ENCODE data around the gene ATL3. TPM values are rescaled to one million over a fixed set of nuclear protein-coding genes. Genes with fewer than 3 reads are reported as not detected.
"Not testable (repeated sequence)": the region's sequence is repeated elsewhere in the genome, so short reads cannot be mapped to it uniquely, and the experiment has no call there.

Gene ATL3
- total RNA-seq, 1 donor from 2014 or later: 39.5 TPM

- H3K27me3 Mint-ChIP-seq; H3K27ac Mint-ChIP-seq; intact Hi-C loops (cut with micrococcal nuclease); H3K4me3 Mint-ChIP-seq; DNase-seq: not testable (repeated sequence)
- peaks cover 28% of the 10 kb centered on the region for H3K4me1 Mint-ChIP-seq
- H3K9me3 Mint-ChIP-seq: peaks cover 23% of the 10 kb centered on the region
- H3K36me3 Mint-ChIP-seq (ENCODE audit: low read depth): peaks cover 15% of the 10 kb centered on the region
Measured at GRCh38 chr11:63578882-63579281, 92.3 kb downstream of the ATL3 start.

GRCh38 chr11:63574856-63575602 is 96.1 kb downstream of the ATL3 start:
- intact Hi-C loops (cut with micrococcal nuclease): no loop called here
- peak overlapping the region; percentile 73 for H3K4me3 Mint-ChIP-seq
- H3K27ac Mint-ChIP-seq: peak overlapping the region; percentile 71

More at GRCh38 chr11:63574856-63575602, 96.1 kb downstream of the ATL3 start:
- H3K36me3 Mint-ChIP-seq (ENCODE audit: low read depth): peaks cover 8% of the 10 kb centered on the region
- H3K27me3 Mint-ChIP-seq: peaks cover 13% of the 10 kb centered on the region
- peaks cover 10% of the 10 kb centered on the region for H3K9me3 Mint-ChIP-seq
- DNase-seq: no peak
- H3K4me1 Mint-ChIP-seq: peaks cover 23% of the 10 kb centered on the region

Other genes with a start within 250 kb of the ATL3 start
- not detected in 2 replicates for gene PLAAT5, start 180.2 kb downstream of the ATL3 start, total RNA-seq
- gene LGALS12, start 165.3 kb downstream of the ATL3 start, total RNA-seq: not detected in 2 replicates
- gene PLAAT4, start 134.6 kb downstream of the ATL3 start, total RNA-seq: 12.2 and 14.7 TPM in 2 replicates
- not detected in 2 replicates for gene PLAAT2, start 108.0 kb downstream of the ATL3 start, total RNA-seq
- 2.1 and 3.1 TPM in 2 replicates for gene PLAAT3, start 56.9 kb downstream of the ATL3 start, total RNA-seq
- gene RTN3, start 10.1 kb upstream of the ATL3 start, total RNA-seq: 51.3 and 54.2 TPM in 2 replicates
- gene ZFTA, start 97.4 kb upstream of the ATL3 start, total RNA-seq: 3.8 and 5.3 TPM in 2 replicates
- 60.2 and 65.8 TPM in 2 replicates for gene SPINDOC, start 142.1 kb upstream of the ATL3 start, total RNA-seq
- 34.2 and 41.0 TPM in 2 replicates for gene MARK2, start 167.7 kb upstream of the ATL3 start, total RNA-seq
- 0.26 and 0.28 TPM in 2 replicates for gene RCOR2, start 245.8 kb upstream of the ATL3 start, total RNA-seq

Measured in activated CD4-positive, alpha-beta T cell treated with anti-CD3 and anti-CD28 coated beads, Interleukin-2, amount 10 ng/mL, durations not matched to agents 24 days and 14 days (primary cell).